SK-N-MC (cell line): ENCODE measurements around the gene TMEM120B.

Source experiments
- DNase-seq: peaks from one replicate; pipeline ENCODE4 v3.0.0-alpha.2; 2011; ENCODE audit warnings: low read depth, low spot score
- H3K27ac ChIP-seq: fragments of 200-600 bp; sonication (generic); 2 replicates; pipeline ENCODE4 v1.5.1; 2016; ENCODE audit warnings: mixed run types
- H3K36me3 ChIP-seq: fragments of 200-600 bp; sonication (generic); 2 replicates; pipeline ENCODE4 v1.6.1; 2017; ENCODE audit warnings: antibody characterized with exemption, low read length, mixed read lengths; ENCODE audit not compliant: insufficient read depth
- H3K4me3 ChIP-seq: fragments of 200-600 bp; sonication (generic); 2 replicates; pipeline ENCODE4 v1.5.1; 2016
- H3K9ac ChIP-seq: fragments of 200-600 bp; sonication (generic); 2 replicates; pipeline ENCODE4 v1.8.0; 2017; ENCODE audit warnings: mixed run types, mixed read lengths; ENCODE audit not compliant: insufficient read length
- H3K9me3 ChIP-seq: fragments of 200-600 bp; sonication (generic); 2 replicates; pipeline ENCODE4 v1.6.1; 2017; ENCODE audit warnings: low read depth, mild to moderate bottlenecking, antibody characterized with exemption, low read length, moderate library complexity, mixed read lengths
- EZH2 ChIP-seq: fragments of 200-600 bp; sonication (generic); IDR thresholded peaks from one replicate; pipeline ENCODE4 v1.6.1; 2017; ENCODE audit warnings: antibody characterized with exemption
- FOXP2 ChIP-seq: optimal IDR thresholded peaks from 2 replicates; pipeline ENCODE3; 2011; ENCODE audit warnings: mild to moderate bottlenecking, moderate library complexity; ENCODE audit not compliant: insufficient read depth; ENCODE audit errors: extremely low read length, control extremely low read depth
- POLR2AphosphoS5 ChIP-seq: IDR thresholded peaks from 2 replicates; pipeline ENCODE4 v1.6.1; 2012; ENCODE audit warnings: mild to moderate bottlenecking, low read depth, low read length, borderline replicate concordance

TMEM120B gene

DNA sequence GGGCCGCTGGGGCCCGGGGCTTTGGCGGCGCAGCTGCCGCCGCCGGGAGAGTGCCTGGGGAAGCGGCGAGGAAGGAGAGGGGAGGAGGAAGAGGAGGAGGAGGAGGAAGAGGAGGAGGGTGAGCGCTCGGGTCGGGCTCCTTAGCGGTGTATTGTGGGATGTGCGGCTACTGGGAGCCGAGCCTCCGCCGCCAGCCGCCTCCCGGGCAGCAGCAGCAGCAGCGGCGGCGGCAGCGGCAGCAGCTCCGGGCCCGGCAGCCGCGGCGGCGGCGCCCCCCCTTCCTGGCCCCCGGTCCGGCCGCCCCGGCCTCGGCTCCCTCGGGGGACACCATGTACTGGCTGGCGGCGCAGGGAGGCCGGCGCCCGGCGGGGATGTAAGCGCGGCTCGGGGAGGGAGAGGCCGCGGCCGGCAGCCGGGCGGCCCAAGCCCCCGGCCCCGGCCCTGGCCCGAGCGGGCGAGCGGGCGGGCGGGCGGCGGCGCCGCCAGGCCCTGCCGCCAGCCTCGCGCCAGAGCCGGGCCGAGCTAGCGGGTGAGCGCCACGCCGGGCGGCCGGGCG, 91.4 kb downstream of the TMEM120B start, which contains the start of gene SETD1B:
SETD1B (plus strand) TSS at position 149 of the 556 bp plus-strand sequence. CDS start 729 bp downstream, outside the sequence.
- H3K9ac ChIP-seq, result peak within 1 kb of the TSS; percentile 94
- no peak for DNase-seq
- TF ChIP-seq FOXP2, result no peak
- TF ChIP-seq POLR2AphosphoS5, result no peak
- no peak for TF ChIP-seq EZH2
- H3K27ac ChIP-seq, result peak within 1 kb of the TSS; percentile 93
- H3K36me3 ChIP-seq, result peaks cover 8% of the 10 kb centered on the region; the same call in 1 of the 2 replicates
- peak within 1 kb of the TSS; percentile 95 for H3K4me3 ChIP-seq
- H3K9me3 ChIP-seq, result no peaks in the 10 kb centered on the region

DNA sequence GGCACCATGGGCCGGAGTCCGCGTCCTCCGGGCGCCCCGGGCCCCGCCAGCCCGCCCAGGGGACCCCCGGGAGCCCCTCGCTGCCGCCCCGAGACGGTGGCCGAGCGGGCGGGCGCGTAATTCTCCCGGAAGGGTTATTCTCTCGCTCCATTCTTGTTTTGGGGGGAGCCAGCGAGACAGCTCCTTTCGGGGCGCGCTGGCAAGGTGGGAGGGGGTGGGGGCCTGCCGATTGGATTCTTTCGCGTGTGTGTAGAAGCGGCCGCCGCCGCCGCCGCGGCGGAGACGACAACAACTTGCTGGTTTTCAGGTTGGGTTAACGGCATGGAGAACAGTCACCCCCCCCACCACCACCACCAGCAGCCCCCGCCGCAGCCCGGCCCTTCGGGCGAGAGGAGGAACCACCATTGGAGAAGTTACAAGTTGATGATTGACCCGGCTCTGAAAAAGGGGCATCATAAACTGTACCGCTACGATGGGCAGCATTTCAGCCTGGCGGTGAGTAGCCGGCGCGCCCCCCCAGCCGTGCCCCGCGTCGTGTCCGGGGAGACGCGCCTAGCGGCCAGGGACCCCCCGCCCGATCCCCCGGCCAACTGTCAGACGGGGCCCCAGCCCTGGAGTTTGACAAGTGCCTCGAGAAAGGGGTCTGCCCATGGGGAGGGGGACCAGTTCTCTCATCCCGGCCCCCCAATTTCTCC, 92.0 kb downstream of the TMEM120B start:
- peak overlapping the region; percentile 62 for H3K27ac ChIP-seq
- TF ChIP-seq EZH2 (no peak), FOXP2 (no peak), POLR2AphosphoS5 (no peak)
- H3K36me3 ChIP-seq, result peaks cover 14% of the 10 kb centered on the region; the same call in 1 of the 2 replicates
- no peaks in the 10 kb centered on the region for H3K9me3 ChIP-seq
- no peak for DNase-seq
- peak overlapping the region; percentile 89 for H3K9ac ChIP-seq
- H3K4me3 ChIP-seq, result peak overlapping the region; percentile 95

DNA sequence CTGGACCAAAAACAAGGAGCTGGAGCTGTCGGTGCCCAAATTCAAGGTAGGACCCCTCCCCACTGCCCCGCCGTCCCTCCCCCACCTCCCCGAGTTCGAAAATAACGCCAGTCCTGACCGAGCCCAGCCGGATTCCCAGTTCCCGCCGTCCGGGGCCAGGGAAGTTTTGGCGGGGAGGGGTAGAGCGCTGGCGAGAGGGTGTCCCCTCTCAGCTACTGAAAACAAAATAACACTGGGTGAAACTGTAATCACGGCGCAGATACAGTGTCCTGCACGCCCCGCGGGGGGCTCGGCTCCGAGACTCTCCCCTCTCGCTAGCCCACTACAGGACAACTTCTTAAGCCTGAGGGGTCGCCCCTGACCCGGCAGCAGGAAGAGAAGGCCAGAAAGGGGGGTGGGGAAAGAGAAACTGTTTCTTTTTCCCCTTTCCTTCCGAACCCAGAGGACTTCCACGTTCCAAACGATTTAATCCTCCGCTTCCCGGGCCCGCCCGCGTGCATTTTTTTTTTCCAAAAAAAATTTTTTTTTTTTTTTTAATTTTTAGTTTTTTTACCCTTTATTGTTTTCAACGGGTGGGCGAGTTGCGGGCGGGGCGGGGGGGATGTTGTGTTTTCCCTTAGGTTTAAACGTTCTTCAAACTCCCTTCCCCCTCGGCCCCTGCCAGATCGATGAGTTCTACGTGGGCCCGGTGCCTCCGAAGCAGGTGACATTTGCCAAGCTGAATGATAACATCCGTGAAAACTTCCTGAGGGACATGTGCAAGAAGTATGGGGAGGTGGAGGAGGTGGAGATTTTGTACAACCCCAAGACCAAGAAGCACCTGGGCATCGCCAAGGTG, 92.8 kb downstream of the TMEM120B start:
- H3K9ac ChIP-seq, result peak overlapping the region; percentile 89
- no peaks in the 10 kb centered on the region for H3K9me3 ChIP-seq
- DNase-seq, result no peak
- peaks cover 22% of the 10 kb centered on the region; the same call in 1 of the 2 replicates for H3K36me3 ChIP-seq
- peak overlapping the region; percentile 95 for H3K4me3 ChIP-seq
- peak overlapping the region; percentile 62 for H3K27ac ChIP-seq
- TF ChIP-seq POLR2AphosphoS5, result no peak
- TF ChIP-seq EZH2, result no peak
- no peak for TF ChIP-seq FOXP2

DNA sequence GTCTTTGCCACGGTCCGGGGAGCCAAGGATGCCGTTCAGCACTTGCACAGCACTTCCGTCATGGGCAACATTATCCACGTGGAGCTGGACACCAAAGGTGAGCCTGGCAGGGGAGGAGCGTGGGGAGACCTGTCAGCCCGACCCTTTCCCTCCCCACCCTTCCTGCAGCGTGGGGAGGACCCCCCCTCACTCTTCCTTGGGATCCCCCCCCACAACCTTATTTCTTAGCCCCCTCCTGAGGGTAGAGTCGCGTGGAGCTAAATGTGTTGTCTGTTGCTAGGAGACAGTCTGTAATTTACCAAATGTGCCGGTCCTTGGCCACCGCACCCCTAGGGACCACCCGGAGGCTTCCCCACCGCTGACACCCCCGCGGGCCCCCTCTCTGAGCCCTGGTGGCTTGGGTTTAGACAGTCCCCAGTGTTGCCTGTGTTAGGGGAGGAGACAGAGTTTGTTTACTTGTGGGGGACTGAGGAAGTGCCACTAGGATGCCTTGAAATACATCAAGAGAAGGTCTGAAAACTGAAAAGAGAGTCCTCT, 93.5 kb downstream of the TMEM120B start:
- no peaks in the 10 kb centered on the region for H3K9me3 ChIP-seq
- TF ChIP-seq EZH2 (no peak), POLR2AphosphoS5 (no peak), FOXP2 (no peak)
- H3K27ac ChIP-seq, result no peak overlapping the region
- peak overlapping the region; percentile 22 for H3K9ac ChIP-seq
- H3K36me3 ChIP-seq, result peaks cover 27% of the 10 kb centered on the region
- DNase-seq, result no peak
- H3K4me3 ChIP-seq, result peak overlapping the region; percentile 95

DNA sequence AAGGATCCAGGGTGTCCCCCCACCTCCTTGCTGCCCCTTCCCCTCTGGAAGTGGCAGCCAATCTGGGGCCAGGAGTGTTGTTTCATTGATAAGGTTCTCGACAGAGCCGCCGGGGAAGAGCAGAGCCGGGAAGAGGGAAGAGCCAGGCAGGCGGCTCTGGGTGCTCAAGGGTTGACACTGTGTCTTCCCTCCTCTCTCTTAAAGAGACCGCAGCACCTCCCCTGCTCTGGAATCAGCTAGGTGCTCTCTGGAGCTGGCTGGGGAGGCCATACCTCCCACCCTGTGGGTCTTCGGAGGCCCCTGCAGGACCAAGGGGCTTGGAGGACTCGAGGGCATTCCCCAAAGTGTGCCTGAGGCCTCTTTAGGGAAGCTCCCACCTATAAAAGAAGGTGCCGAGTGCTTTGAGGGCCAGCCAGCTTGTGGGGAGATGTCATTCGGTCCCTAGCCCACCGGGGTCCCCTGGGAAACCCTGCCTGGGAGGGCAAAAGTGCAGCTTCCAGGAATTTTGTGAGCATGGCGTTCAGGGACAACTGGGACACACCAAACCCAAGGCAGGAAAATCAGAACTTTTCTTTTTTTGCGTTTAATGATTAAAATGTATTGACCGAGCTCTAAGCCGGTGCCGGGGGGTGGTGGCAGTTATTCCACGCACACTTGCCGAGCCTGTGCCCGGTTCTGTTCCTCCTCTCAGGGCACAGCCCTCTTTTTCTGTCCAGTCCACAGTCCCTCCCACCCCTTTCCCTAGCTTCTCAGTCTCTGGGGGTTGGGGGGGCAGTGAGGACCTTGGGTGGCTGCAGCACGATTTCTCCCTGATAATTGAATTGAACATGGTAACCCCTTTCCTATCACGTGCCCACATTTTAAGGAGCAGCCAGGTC, 94.2 kb downstream of the TMEM120B start:
- peak overlapping the region; percentile 42; the same call in 1 of the 2 replicates for H3K27ac ChIP-seq
- peaks cover 32% of the 10 kb centered on the region for H3K36me3 ChIP-seq
- no peaks in the 10 kb centered on the region for H3K9me3 ChIP-seq
- H3K4me3 ChIP-seq, result peak overlapping the region; percentile 95
- TF ChIP-seq POLR2AphosphoS5, result no peak
- no peak for TF ChIP-seq FOXP2
- no peak for TF ChIP-seq EZH2
- peak overlapping the region; percentile 22 for H3K9ac ChIP-seq
- DNase-seq, result no peak

DNA sequence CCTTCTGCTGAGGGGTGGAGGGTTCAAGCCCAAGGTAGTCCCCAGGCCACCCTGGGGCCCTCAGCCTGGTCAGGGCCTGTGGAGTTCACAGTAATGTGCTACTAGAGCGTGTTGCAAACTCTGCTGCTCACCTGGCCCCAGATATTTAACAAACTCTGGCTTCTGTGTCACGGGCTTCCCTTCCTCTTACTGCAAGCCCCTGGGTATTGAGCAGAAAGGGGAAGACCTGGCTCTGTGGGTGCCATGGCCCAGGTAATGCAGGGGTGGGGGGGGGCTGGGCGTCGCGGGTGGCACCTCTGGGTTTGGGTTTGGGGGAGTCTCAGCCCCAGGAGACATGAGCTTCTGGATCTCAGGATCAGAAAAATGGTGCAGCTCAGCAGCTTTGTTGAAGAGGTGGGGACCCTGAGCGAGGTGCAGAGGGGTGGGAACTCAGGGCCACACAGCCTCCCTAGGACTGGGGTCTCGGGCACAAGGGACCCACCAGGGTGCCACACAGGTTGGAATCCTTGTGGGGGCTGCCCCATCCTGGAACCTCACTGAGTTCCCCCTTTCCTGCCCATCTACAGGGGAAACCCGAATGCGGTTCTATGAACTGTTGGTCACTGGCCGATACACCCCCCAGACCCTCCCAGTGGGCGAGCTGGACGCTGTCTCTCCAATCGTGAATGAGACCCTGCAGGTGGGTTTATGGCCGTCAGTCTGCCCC, 95.2 kb downstream of the TMEM120B start:
- Histone ChIP-seq H3K9ac (no peak overlapping the region), H3K4me3 (no peak overlapping the region), H3K27ac (no peak overlapping the region), H3K36me3 (peaks cover 37% of the 10 kb centered on the region), H3K9me3 (no peaks in the 10 kb centered on the region)
- TF ChIP-seq POLR2AphosphoS5 (no peak), EZH2 (no peak), FOXP2 (no peak)
- no peak for DNase-seq

DNA sequence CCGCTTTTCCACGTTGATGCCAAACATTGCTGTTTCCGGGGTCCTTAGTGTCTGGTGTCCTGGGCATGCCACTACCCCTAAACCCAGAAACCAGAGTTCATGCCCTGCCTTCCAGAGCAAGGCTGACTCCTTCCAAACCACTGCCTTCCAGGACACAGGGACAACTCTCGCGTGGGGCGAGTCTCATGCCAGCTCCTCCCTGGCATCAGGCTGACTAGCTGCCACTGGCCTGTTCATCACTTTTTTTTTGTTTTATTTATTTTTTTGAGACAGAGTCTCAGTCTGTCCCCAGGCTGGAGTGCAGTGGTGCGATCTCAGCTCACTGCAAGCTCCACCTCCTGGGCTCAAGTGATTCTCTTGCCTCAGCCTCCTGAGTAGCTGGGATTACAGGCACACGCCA, 96.1 kb downstream of the TMEM120B start:
- Histone ChIP-seq H3K9me3 (no peaks in the 10 kb centered on the region), H3K4me3 (no peak overlapping the region), H3K27ac (no peak overlapping the region), H3K9ac (no peak overlapping the region), H3K36me3 (peaks cover 43% of the 10 kb centered on the region)
- no peak for DNase-seq
- no peak for TF ChIP-seq POLR2AphosphoS5
- TF ChIP-seq FOXP2, result no peak
- TF ChIP-seq EZH2, result no peak
